Breast epithelium (tissue), 4 donors: ENCODE results near the gene LEP. TPM values are rescaled to one million over a fixed set of nuclear protein-coding genes. Genes with fewer than 3 reads are reported as not detected.
A peak's percentile ranks its signal among the peaks of the same experiment; 100 is the strongest.

Experiments
- DNase-seq, 2 donors: peaks; one replicate each; pipeline ENCODE4 v3.0.0-alpha.2; 2019; ENCODE audit warnings: low spot score in 2 of 2
- H3K27ac ChIP-seq, 2 donors: fragments of 200-600 bp; sonication (generic) in 1 of 2; one replicate each; pipeline ENCODE4 v1.5.1; 2016 to 2019; ENCODE audit warnings: mild to moderate bottlenecking in 1 of 2
- H3K27me3 ChIP-seq, 2 donors: fragments of 200-600 bp; sonication (generic) in 1 of 2; one replicate each; pipeline versions ENCODE4 v1.5.1 to v1.6.0; 2017 to 2019; ENCODE audit warnings: control low read depth in 1 of 2, mild to moderate bottlenecking in 1 of 2
- H3K36me3 ChIP-seq: fragments of 200-600 bp; one replicate; pipeline ENCODE4 v1.5.1; 2019
- H3K4me1 ChIP-seq, 2 donors: fragments of 200-600 bp; sonication (generic); one replicate each; pipeline ENCODE4 v1.5.1; 2016 to 2019; ENCODE audit warnings: control low read depth in 1 of 2
- H3K4me3 ChIP-seq, 3 donors: fragments of 200-600 bp; sonication (generic); 1 replicate in 2 of 3; 2 replicates in 1 of 3; pipeline ENCODE4 v1.5.1; 2016 to 2019; ENCODE audit warnings: mild to moderate bottlenecking in 3 of 3, moderate library complexity in 2 of 3
- H3K9me3 ChIP-seq, 2 donors: fragments of 200-600 bp; sonication (generic) in 1 of 2; one replicate each; pipeline ENCODE4 v1.5.1; 2016 to 2019; ENCODE audit warnings: control low read depth in 1 of 2
- CTCF ChIP-seq, 3 donors: fragments of 450-650 bp; IDR thresholded peaks; one replicate each; pipeline ENCODE4 v1.5.1; 2016 to 2017; ENCODE audit warnings: antibody characterized with exemption in 3 of 3, mild to moderate bottlenecking in 3 of 3, moderate library complexity in 3 of 3
- POLR2A ChIP-seq: fragments of 450-650 bp; IDR thresholded peaks from one replicate; pipeline ENCODE4 v1.6.1; 2016; ENCODE audit warnings: antibody characterized with exemption, mild to moderate bottlenecking, moderate library complexity
- POLR2AphosphoS5 ChIP-seq, 3 donors: sonication (generic); formaldehyde crosslinking; IDR thresholded peaks; one replicate each; pipeline ENCODE4 v1.6.1; 2017; ENCODE audit warnings: antibody characterized with exemption in 3 of 3
- intact Hi-C: fragments of 100-400 bp; cut with DNase I; formaldehyde crosslinking; loops from one replicate; pipeline ENCODE4 v1.15.1; 2023; ENCODE audit warnings: low total_unique reads
- total RNA-seq, 3 donors: library from RNA; depleted of rRNA; stranded (reverse); fragments of >200 nt; gene quantifications; one replicate each; pipeline ENCODE4 v1.1.0, GENCODE V29; 2016

Gene LEP
- total RNA-seq, 3 donors from 2014 or later, result 41.6 to 498 (median 48.2) TPM

GRCh38 chr7:128265156-128265905 lies 24.3 kb downstream of the LEP start:
- TF ChIP-seq CTCF (IDR thresholded peaks at IDR 0.05), result no peak
- TF ChIP-seq POLR2A, result no peak
- TF ChIP-seq POLR2AphosphoS5 (IDR thresholded peaks at IDR 0.05), result no peak
- H3K4me1 ChIP-seq, result peaks cover 0 to 11% of the 10 kb centered on the region in 2 donors
- no peaks in the 10 kb centered on the region for H3K9me3 ChIP-seq
- H3K4me3 ChIP-seq, result no peak overlapping the region
- intact Hi-C loops, result no loop called here
- H3K27ac ChIP-seq, result no peak overlapping the region
- no peak for DNase-seq
- no peaks in the 10 kb centered on the region for H3K27me3 ChIP-seq
- no peaks in the 10 kb centered on the region for H3K36me3 ChIP-seq

GRCh38 chr7:128265906-128266300 lies 24.8 kb downstream of the LEP start:
- DNase-seq, result no peak
- Histone ChIP-seq H3K4me3 (no peak overlapping the region), H3K27ac (peak overlapping the region in 1 of 2 donors; percentile 86), H3K27me3 (peaks cover 0 to 4% of the 10 kb centered on the region in 2 donors), H3K4me1 (peaks cover 0 to 11% of the 10 kb centered on the region in 2 donors), H3K9me3 (no peaks in the 10 kb centered on the region), H3K36me3 (no peaks in the 10 kb centered on the region)
- no peak for TF ChIP-seq POLR2AphosphoS5 (IDR thresholded peaks at IDR 0.05)
- no peak for TF ChIP-seq CTCF (IDR thresholded peaks at IDR 0.05)
- no peak for TF ChIP-seq POLR2A
- intact Hi-C loops, result no loop called here

- Histone ChIP-seq H3K9me3 (no peaks in the 10 kb centered on the region), H3K36me3 (no peaks in the 10 kb centered on the region), H3K4me3 (peak overlapping the region in 2 of 3 donors; percentile 36 to 54), H3K4me1 (peaks cover 0 to 11% of the 10 kb centered on the region in 2 donors), H3K27ac (peak overlapping the region; percentile 73 to 86), H3K27me3 (peaks cover 0 to 9% of the 10 kb centered on the region in 2 donors)
- no peak for DNase-seq
- no peak for TF ChIP-seq POLR2A
- intact Hi-C loops, result no loop called here
Observed at GRCh38 chr7:128266529-128266882, 25.4 kb downstream of the LEP start.

GRCh38 chr7:128266883-128267594 lies 26.0 kb downstream of the LEP start:
- Histone ChIP-seq H3K9me3 (no peaks in the 10 kb centered on the region), H3K4me1 (peaks cover 0 to 11% of the 10 kb centered on the region in 2 donors), H3K4me3 (peak overlapping the region in 2 of 3 donors; percentile 36 to 54), H3K36me3 (no peaks in the 10 kb centered on the region), H3K27ac (peak overlapping the region; percentile 73 to 86), H3K27me3 (peaks cover 0 to 15% of the 10 kb centered on the region in 2 donors)
- intact Hi-C loops, result no loop called here
- no peak for TF ChIP-seq POLR2AphosphoS5 (IDR thresholded peaks at IDR 0.05)
- TF ChIP-seq CTCF (IDR thresholded peaks at IDR 0.05), result no peak
- TF ChIP-seq POLR2A, result no peak
- peak; percentile 88 to 93 for DNase-seq

GRCh38 chr7:128267595-128267924 lies 26.5 kb downstream of the LEP start:
- peaks cover 0 to 11% of the 10 kb centered on the region in 2 donors for H3K4me1 ChIP-seq
- peaks cover 0 to 19% of the 10 kb centered on the region in 2 donors for H3K27me3 ChIP-seq
- TF ChIP-seq POLR2A (no peak), POLR2AphosphoS5 (IDR thresholded peaks at IDR 0.05) (no peak), CTCF (IDR thresholded peaks at IDR 0.05) (no peak)
- intact Hi-C loops, result no loop called here
- H3K9me3 ChIP-seq, result no peaks in the 10 kb centered on the region
- peak overlapping the region in 2 of 3 donors; percentile 36 to 54 for H3K4me3 ChIP-seq
- no peaks in the 10 kb centered on the region for H3K36me3 ChIP-seq
- peak; percentile 33 to 37 for DNase-seq
- peak overlapping the region; percentile 73 to 86 for H3K27ac ChIP-seq
